GM23338 (cell line): ENCODE results near the gene DUS2. TPM values are rescaled to one million over a fixed set of nuclear protein-coding genes. Genes with fewer than 3 reads are reported as not detected.
"Not testable (repeated sequence)": the region's sequence is repeated elsewhere in the genome, so short reads cannot be mapped to it uniquely, and the experiment has no call there.

ENCODE experiments used
- ATAC-seq: fragments of 200-7000 bp; cut with Tn5 transposase; 3 replicates; pipeline ENCODE4 v1.9.1; 2020
- DNase-seq: peaks from one replicate; pipeline ENCODE4 v3.0.0-alpha.2; 2015; ENCODE audit warnings: low spot score
- H2AFZ ChIP-seq: fragments of 200-600 bp; sonication (generic); 2 replicates; pipeline ENCODE4 v1.8.0; 2016; ENCODE audit warnings: antibody characterized with exemption, mild to moderate bottlenecking, moderate library complexity
- H3F3A ChIP-seq: fragments of 200-600 bp; sonication (generic); replicated peaks from 2 replicates; pipeline ENCODE4 v1.8.0; 2017; ENCODE audit warnings: antibody characterized with exemption, mixed run types, low read depth
- H3K27ac ChIP-seq: fragments of 200-600 bp; sonication (generic); 2 replicates; pipeline ENCODE4 v1.6.1; 2016; ENCODE audit warnings: low read depth
- H3K27me3 ChIP-seq: fragments of 200-600 bp; sonication (generic); 2 replicates; pipeline ENCODE4 v1.8.0; 2016; ENCODE audit warnings: mild to moderate bottlenecking, mixed run types, moderate library complexity; ENCODE audit not compliant: insufficient read depth
- H3K36me3 ChIP-seq: fragments of 200-600 bp; sonication (generic); 2 replicates; pipeline ENCODE4 v1.8.0; 2016; ENCODE audit warnings: mild to moderate bottlenecking; ENCODE audit not compliant: insufficient read depth
- H3K4me1 ChIP-seq: fragments of 200-600 bp; sonication (generic); 2 replicates; pipeline ENCODE4 v1.8.0; 2016; ENCODE audit warnings: mild to moderate bottlenecking, moderate library complexity; ENCODE audit not compliant: insufficient read depth
- H3K4me2 ChIP-seq: fragments of 200-600 bp; sonication (generic); 2 replicates; pipeline ENCODE4 v1.7.1; 2017; ENCODE audit warnings: mixed run types
- H3K4me3 ChIP-seq: fragments of 200-600 bp; sonication (generic); 2 replicates; pipeline ENCODE4 v1.6.1; 2016; ENCODE audit warnings: mixed run types
- H3K79me2 ChIP-seq: fragments of 200-600 bp; sonication (generic); replicated peaks from 2 replicates; pipeline ENCODE4 v1.8.0; 2017; ENCODE audit warnings: mild to moderate bottlenecking; ENCODE audit not compliant: insufficient read depth
- H3K9me2 ChIP-seq: fragments of 200-600 bp; sonication (generic); 2 replicates; pipeline ENCODE4 v1.8.0; 2017; ENCODE audit not compliant: insufficient read depth
- H4K20me1 ChIP-seq: fragments of 200-600 bp; sonication (generic); replicated peaks from 2 replicates; pipeline ENCODE4 v1.8.0; 2017; ENCODE audit warnings: mild to moderate bottlenecking; ENCODE audit not compliant: insufficient read depth
- H3K27ac Mint-ChIP-seq: 2 replicates; pipeline ENCODE4 v1.8.0; 2020; ENCODE audit warnings: inconsistent platforms, mild to moderate bottlenecking, moderate library complexity, mixed read lengths
- H3K27me3 Mint-ChIP-seq: 3 replicates; pipeline ENCODE4 v1.8.0; 2022; ENCODE audit warnings: low read depth, mild to moderate bottlenecking, moderate library complexity, mixed read lengths, inconsistent platforms; ENCODE audit not compliant: insufficient read depth, poor library complexity
- H3K36me3 Mint-ChIP-seq: 3 replicates; pipeline ENCODE4 v1.8.0; 2021; ENCODE audit warnings: low read depth, mild to moderate bottlenecking, inconsistent platforms, moderate library complexity, mixed read lengths
- H3K4me1 Mint-ChIP-seq: 3 replicates; pipeline ENCODE4 v1.8.0; 2020; ENCODE audit warnings: mild to moderate bottlenecking, inconsistent platforms, mixed read lengths
- H3K4me3 Mint-ChIP-seq: 3 replicates; pipeline ENCODE4 v1.8.0; 2021; ENCODE audit warnings: moderate library complexity, mild to moderate bottlenecking, inconsistent platforms, mixed read lengths
- H3K9me3 Mint-ChIP-seq: 3 replicates; pipeline ENCODE4 v1.8.0; 2020; ENCODE audit warnings: moderate library complexity, mild to moderate bottlenecking, inconsistent platforms, mixed read lengths
- CREB1 ChIP-seq: fragments of 250-450 bp; sonication (Bioruptor Pico); IDR thresholded peaks from 2 replicates; pipeline ENCODE4 v1.5.0; 2020; ENCODE audit warnings: low read depth, mild to moderate bottlenecking, moderate library complexity
- CTCF ChIP-seq, 2 experiments: fragments of 200-600 bp in 1 of 2; sonication (generic) in 1 of 2; conservative IDR thresholded peaks; 2 replicates each; pipeline versions ENCODE4 v1.5.1 to v1.6.1; 2016 to 2017; ENCODE audit warnings: antibody characterized with exemption in 2 of 2, low read depth in 2 of 2, mild to moderate bottlenecking in 2 of 2, moderate library complexity in 1 of 2
- JUNB ChIP-seq: IDR thresholded peaks from one replicate; pipeline ENCODE4 v1.6.1; 2016; ENCODE audit warnings: antibody characterized with exemption; ENCODE audit not compliant: unreplicated experiment
- NANOG ChIP-seq: IDR thresholded peaks from 2 replicates; pipeline ENCODE4 v1.6.1; 2016; ENCODE audit warnings: antibody characterized with exemption, borderline replicate concordance
- STAT1 ChIP-seq: IDR thresholded peaks from one replicate; pipeline ENCODE4 v1.6.1; 2016; ENCODE audit warnings: antibody characterized with exemption; ENCODE audit not compliant: unreplicated experiment
- polyA plus RNA-seq: library from polyadenylated mRNA; unstranded; fragments of >200 nt; fragmentation: Nextera tagmentation; extraction: Ambion mirVana; gene quantifications from 2 replicates; pipeline ENCODE4 v1.2.1, GENCODE V29; 2016
- total RNA-seq: library from RNA; depleted of rRNA; stranded (reverse); fragments of >200 nt; shearing (Covaris generic); gene quantifications from 2 replicates; pipeline ENCODE4 v1.2.3, GENCODE V29; 2014

Gene DUS2
- total and polyA plus RNA-seq, 2 experiments from 2014 or later = 13.3 to 26.4 TPM

GRCh38 chr16:68009157-68009735 lies 13.8 kb upstream of the DUS2 start:
- Mint-ChIP-seq H3K27me3 (peaks cover 17% of the 10 kb centered on the region), H3K4me3 (no peak overlapping the region), H3K9me3 (no peaks in the 10 kb centered on the region), H3K27ac (no peak overlapping the region; the same call in 1 of the 2 replicates), H3K4me1 (peaks cover 15% of the 10 kb centered on the region), H3K36me3 (no peaks in the 10 kb centered on the region)
- TF ChIP-seq STAT1 (no peak), CREB1 (CRISPR knock-in tag) (no peak)
- no peaks in the 10 kb centered on the region for H3K79me2 ChIP-seq
- no peaks in the 10 kb centered on the region for H4K20me1 ChIP-seq
- ATAC-seq = peak; percentile 59
- H3K27me3 ChIP-seq = no peaks in the 10 kb centered on the region
- no peaks in the 10 kb centered on the region for H3K4me1 ChIP-seq
- DNase-seq = peak; percentile 49
- H2AFZ ChIP-seq = peak overlapping the region; percentile 96
- H3K4me3 ChIP-seq = no peak overlapping the region
- no peak overlapping the region for H3K27ac ChIP-seq
- no peak overlapping the region for H3K4me2 ChIP-seq
- H3K9me2 ChIP-seq = 0 out of 2 replicates have a peak, but pooled peaks cover 4% of the 10 kb centered on the region
- H3F3A ChIP-seq = no peaks in the 10 kb centered on the region
- H3K36me3 ChIP-seq = no peaks in the 10 kb centered on the region

GRCh38 chr16:68009872-68010271 lies 13.2 kb upstream of the DUS2 start:
- not testable (repeated sequence) for H3K27me3 ChIP-seq, H3K9me2 ChIP-seq, H4K20me1 ChIP-seq, H3K79me2 ChIP-seq, H3K4me3 Mint-ChIP-seq, H3F3A ChIP-seq, DNase-seq, H3K36me3 ChIP-seq, ATAC-seq, H3K27ac ChIP-seq, H3K4me1 ChIP-seq, H3K36me3 Mint-ChIP-seq, H3K27ac Mint-ChIP-seq, H3K9me3 Mint-ChIP-seq, H3K4me3 ChIP-seq, H3K4me2 ChIP-seq
- H2AFZ ChIP-seq = peak overlapping the region; percentile 96; the same call in 1 of the 2 replicates
- Mint-ChIP-seq H3K4me1 (peaks cover 15% of the 10 kb centered on the region), H3K27me3 (peaks cover 17% of the 10 kb centered on the region)

- Histone ChIP-seq H3K79me2 (no peaks in the 10 kb centered on the region), H3K4me3 (no peak overlapping the region), H3K4me2 (no peak overlapping the region), H3K27me3 (no peaks in the 10 kb centered on the region), H2AFZ (no peak overlapping the region), H3F3A (no peaks in the 10 kb centered on the region), H3K27ac (no peak overlapping the region), H3K4me1 (no peaks in the 10 kb centered on the region), H3K9me2 (no peaks in the 10 kb centered on the region), H3K36me3 (no peaks in the 10 kb centered on the region), H4K20me1 (no peaks in the 10 kb centered on the region)
- Mint-ChIP-seq H3K27me3 (peaks cover 20% of the 10 kb centered on the region), H3K9me3 (no peaks in the 10 kb centered on the region; the same call in 2 of the 3 replicates), H3K36me3 (no peaks in the 10 kb centered on the region), H3K4me1 (peaks cover 7% of the 10 kb centered on the region), H3K4me3 (no peak overlapping the region), H3K27ac (no peak overlapping the region)
- TF ChIP-seq JUNB (no peak), NANOG (no peak), CTCF (conservative IDR thresholded peaks at IDR 0.05; ENCODE audit: low read depth in 2 of 2) (no peak)
- ATAC-seq (no peak), DNase-seq (no peak)
Measured at GRCh38 chr16:68013440-68013839, 9.6 kb upstream of the DUS2 start.
